GM12865 (cell line): ENCODE data around the gene TEFM.
"Not testable (repeated sequence)": the region's sequence is repeated elsewhere in the genome, so short reads cannot be mapped to it uniquely, and the experiment has no call there.

Experiments used
- DNase-seq: peaks from one replicate; pipeline ENCODE4 v3.0.0; 2010; ENCODE audit warnings: low read depth
- H3K4me3 ChIP-seq: 2 replicates; pipeline ENCODE4 v1.5.1; 2011; ENCODE audit warnings: mild to moderate bottlenecking, low read depth, low read length, control low read depth
- CTCF ChIP-seq: IDR thresholded peaks from 2 replicates; pipeline ENCODE4 v1.5.1; 2011; ENCODE audit warnings: low read length, control low read depth, low read depth, inconsistent platforms; ENCODE audit not compliant: insufficient read depth; ENCODE audit errors: missing control alignments

The TEFM gene

GRCh38 chr17:30920683-30921543 is 14.9 kb upstream of the TEFM start:
- TF ChIP-seq CTCF, result no peak
- DNase-seq, result no peak
- H3K4me3 ChIP-seq, result no peak overlapping the region

- TF ChIP-seq CTCF, result no peak
- no peak for DNase-seq
- H3K4me3 ChIP-seq, result no peak overlapping the region
These were observed 14.2 kb upstream of the TEFM start for GRCh38 chr17:30920282-30920681.

- H3K4me3 ChIP-seq, result no peak overlapping the region
- no peak for DNase-seq
- no peak for TF ChIP-seq CTCF
These were observed 11.0 kb upstream of the TEFM start for GRCh38 chr17:30917050-30917449.

GRCh38 chr17:30915833-30916611 is 10.0 kb upstream of the TEFM start:
- no peak for TF ChIP-seq CTCF
- DNase-seq, result no peak
- no peak overlapping the region for H3K4me3 ChIP-seq

GRCh38 chr17:30913955-30914354 is 7.9 kb upstream of the TEFM start:
- no peak for DNase-seq
- no peak for TF ChIP-seq CTCF

GRCh38 chr17:30910151-30910550 is 4.1 kb upstream of the TEFM start:
- not testable (repeated sequence) for H3K4me3 ChIP-seq, DNase-seq

More at GRCh38 chr17:30913955-30914354, 7.9 kb upstream of the TEFM start:
- no peak overlapping the region for H3K4me3 ChIP-seq

- TF ChIP-seq CTCF, result no peak
- H3K4me3 ChIP-seq, result no peak overlapping the region
- DNase-seq, result no peak
These were observed 2.8 kb upstream of the TEFM start for GRCh38 chr17:30908717-30909420.
